Measurements from ENCODE around the gene LOC128125822.

LOC128125822 gene

DNA sequence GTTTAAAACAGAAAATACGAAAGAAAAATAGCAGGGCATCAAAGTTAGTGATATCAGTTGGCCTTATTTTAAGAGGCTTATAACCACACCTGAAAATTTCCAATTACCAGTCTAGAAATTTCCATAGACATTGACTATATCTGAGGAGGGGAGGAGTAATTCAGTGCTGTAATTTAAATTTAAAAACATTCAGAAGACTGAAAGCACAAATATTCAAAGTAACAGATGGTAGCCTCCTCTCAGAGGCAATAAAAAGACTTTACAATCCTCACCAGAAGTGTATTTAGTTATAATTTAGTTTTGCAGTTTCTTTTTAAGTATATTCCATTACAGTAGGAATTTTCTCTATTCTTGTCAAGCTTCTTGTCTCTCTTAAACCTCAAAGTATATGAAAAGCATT lies 18.4 kb upstream of the LOC128125822 start:
- peaks cover 0 to 12% (median 0%) of the 10 kb centered on the region in 9 donors for H3K4me1 ChIP-seq
- no peak for DNase-seq
- H3K27ac ChIP-seq: peak overlapping the region in 6 of 10 donors; percentile 8 to 64 (median 36)
- intact Hi-C loops (cut with DNase I): no loop called here
- TF ChIP-seq CTCF (IDR thresholded peaks at IDR 0.05): no peak
- WGBS, 2 donors: 60 to 70% methylated on average over 1 of the region's 1 CpG
- H3K36me3 ChIP-seq: no peaks in the 10 kb centered on the region
- peaks cover 0 to 3% (median 0%) of the 10 kb centered on the region in 7 donors for H3K27me3 ChIP-seq
- H3K9me3 ChIP-seq: peaks cover 0 to 4% (median 0%) of the 10 kb centered on the region in 11 donors
- H3K4me3 ChIP-seq: no peak overlapping the region
- ATAC-seq: no peak

DNA sequence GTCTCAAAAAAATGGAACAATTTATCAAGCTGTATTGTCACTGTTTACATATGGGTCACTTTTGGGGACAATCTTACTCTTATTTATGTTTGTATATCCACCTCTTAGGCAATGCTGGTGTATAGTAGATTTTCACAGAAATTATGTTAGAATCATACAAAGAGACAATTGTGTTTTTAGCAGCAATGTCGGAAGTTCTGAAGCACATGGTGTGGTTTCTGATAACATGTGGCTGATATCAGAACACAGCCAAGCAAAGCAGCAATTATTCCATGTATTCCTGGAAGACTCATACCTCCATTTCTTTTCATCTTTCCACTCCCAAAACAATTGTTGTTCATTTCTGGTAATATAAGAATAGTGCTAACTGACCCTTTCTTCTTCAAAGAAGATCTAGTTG lies 17.5 kb upstream of the LOC128125822 start:
- no peak overlapping the region for H3K4me3 ChIP-seq
- peaks cover 0 to 4% (median 0%) of the 10 kb centered on the region in 11 donors for H3K9me3 ChIP-seq
- TF ChIP-seq CTCF (IDR thresholded peaks at IDR 0.05): no peak
- intact Hi-C loops (cut with DNase I): no loop called here
- DNase-seq: no peak
- H3K27ac ChIP-seq: no peak overlapping the region
- H3K36me3 ChIP-seq: no peaks in the 10 kb centered on the region
- peaks cover 0 to 12% (median 0%) of the 10 kb centered on the region in 9 donors for H3K4me1 ChIP-seq
- no peak for ATAC-seq
- WGBS, 2 donors: 48 to 67% methylated on average over 1 of the region's 1 CpG
- peaks cover 0 to 3% (median 0%) of the 10 kb centered on the region in 7 donors for H3K27me3 ChIP-seq

- ATAC-seq (no peak), DNase-seq (no peak)
- intact Hi-C loops (cut with DNase I): no loop called here
- 84 to 86% methylated on average over 4 of the region's 4 CpGs for WGBS, 2 donors
- no peak overlapping the region for H3K4me3 ChIP-seq
- no peak overlapping the region for H3K27ac ChIP-seq
- no peaks in the 10 kb centered on the region for H3K36me3 ChIP-seq
- peaks cover 0 to 12% (median 0%) of the 10 kb centered on the region in 9 donors for H3K4me1 ChIP-seq
- peaks cover 0 to 4% (median 0%) of the 10 kb centered on the region in 11 donors for H3K9me3 ChIP-seq
- TF ChIP-seq CTCF (IDR thresholded peaks at IDR 0.05): no peak
- H3K27me3 ChIP-seq: peaks cover 0 to 3% (median 0%) of the 10 kb centered on the region in 7 donors
Measured at GRCh38 chr6:63556369-63556768, 15.9 kb upstream of the LOC128125822 start.

DNA sequence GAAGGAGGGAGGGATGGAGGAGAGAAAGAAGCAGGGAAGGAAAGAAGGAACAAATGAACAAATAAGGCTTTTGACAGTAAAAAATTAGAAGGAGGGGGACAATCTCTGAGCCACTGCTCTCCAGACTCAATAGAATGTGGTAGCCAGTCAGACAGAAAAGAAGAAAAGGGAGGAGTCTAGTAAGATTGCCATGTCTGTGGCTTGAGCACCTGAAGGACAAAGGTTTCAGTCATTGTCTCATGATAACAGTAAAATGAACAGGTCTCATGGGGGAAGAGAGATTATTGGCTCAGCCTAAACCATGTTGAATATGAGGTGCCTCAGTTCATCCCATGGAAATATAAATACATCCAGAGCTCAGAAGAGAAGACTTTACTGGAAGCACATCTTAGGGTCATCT lies 14.0 kb upstream of the LOC128125822 start:
- ATAC-seq (no peak), DNase-seq (no peak)
- H3K4me3 ChIP-seq: no peak overlapping the region
- no peaks in the 10 kb centered on the region for H3K9me3 ChIP-seq
- no peaks in the 10 kb centered on the region for H3K36me3 ChIP-seq
- no peak for TF ChIP-seq CTCF (IDR thresholded peaks at IDR 0.05)
- H3K27ac ChIP-seq: no peak overlapping the region
- H3K27me3 ChIP-seq: peaks cover 0 to 3% (median 0%) of the 10 kb centered on the region in 7 donors
- H3K4me1 ChIP-seq: peaks cover 0 to 9% (median 0%) of the 10 kb centered on the region in 9 donors
- intact Hi-C loops (cut with DNase I): no loop called here

Data from heart right ventricle (tissue), 16 donors.